Measurements from ENCODE around the gene SETDB1. TPM values are rescaled to one million over a fixed set of nuclear protein-coding genes. Genes with fewer than 3 reads are reported as not detected.

Gene SETDB1
- total RNA-seq, 2 donors from 2014 or later = 49.3 to 74.3 TPM

DNA sequence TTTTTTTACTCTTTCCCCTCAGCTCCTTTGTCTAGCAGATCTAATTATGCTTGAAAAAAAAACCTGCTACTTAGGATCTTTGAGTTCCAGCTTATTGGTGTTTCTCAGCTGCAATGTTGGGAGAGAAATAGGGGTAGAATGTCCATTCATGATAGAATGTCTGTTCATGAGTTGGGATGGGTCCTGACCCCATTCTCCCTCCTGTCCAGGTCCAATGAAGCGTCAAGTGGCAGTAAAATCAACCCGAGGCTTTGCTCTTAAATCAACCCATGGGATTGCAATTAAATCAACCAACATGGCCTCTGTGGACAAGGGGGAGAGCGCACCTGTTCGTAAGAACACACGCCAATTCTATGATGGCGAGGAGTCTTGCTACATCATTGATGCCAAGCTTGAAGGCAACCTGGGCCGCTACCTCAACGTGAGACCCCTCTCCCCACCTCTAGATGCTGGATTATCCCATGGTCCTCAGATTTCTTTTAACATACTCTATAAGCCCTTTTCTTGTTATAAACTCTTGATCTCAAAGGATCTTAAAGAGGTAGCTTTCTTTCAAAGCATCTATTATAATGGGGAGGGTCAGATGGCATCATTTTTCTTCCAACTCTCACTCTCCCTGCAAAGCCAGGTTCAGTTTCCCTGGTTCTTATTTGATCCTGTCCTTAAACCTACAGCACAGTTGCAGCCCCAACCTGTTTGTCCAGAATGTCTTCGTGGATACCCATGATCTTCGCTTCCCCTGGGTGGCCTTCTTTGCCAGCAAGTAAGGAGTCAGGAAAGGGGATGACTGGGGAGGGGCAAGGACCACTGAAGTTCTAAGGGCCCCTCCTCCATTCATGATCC, 37.4 kb downstream of the SETDB1 start:
- Mint-ChIP-seq H3K27ac (peak overlapping the region; percentile 29), H3K36me3 (ENCODE audit: low read depth) (peaks cover 100% of the 10 kb centered on the region)
- ATAC-seq (replicated peaks) = no peak

DNA sequence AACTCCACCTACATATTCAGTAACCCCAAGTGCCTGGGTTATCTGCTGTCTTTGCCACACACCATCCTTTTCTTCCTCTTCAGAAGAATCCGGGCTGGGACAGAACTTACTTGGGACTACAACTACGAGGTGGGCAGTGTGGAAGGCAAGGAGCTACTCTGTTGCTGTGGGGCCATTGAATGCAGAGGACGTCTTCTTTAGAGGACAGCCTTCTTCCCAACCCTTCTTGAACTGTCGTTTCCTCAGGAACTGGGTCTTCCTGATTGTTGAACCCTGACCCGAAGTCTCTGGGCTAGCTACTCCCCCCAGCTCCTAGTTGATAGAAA, 38.0 kb downstream of the SETDB1 start:
- no peaks in the 10 kb centered on the region for H3K27me3 Mint-ChIP-seq
- H3K27ac Mint-ChIP-seq = peak overlapping the region; percentile 29
- no peak for ATAC-seq (replicated peaks)
- peaks cover 5% of the 10 kb centered on the region for H3K4me1 Mint-ChIP-seq
- peaks cover 100% of the 10 kb centered on the region for H3K36me3 Mint-ChIP-seq (ENCODE audit: low read depth)
- H3K4me3 Mint-ChIP-seq = no peak overlapping the region
- no peaks in the 10 kb centered on the region for H3K9me3 Mint-ChIP-seq

More for the DNA sequence above, 37.4 kb downstream of the SETDB1 start:
- Mint-ChIP-seq H3K27me3 (no peaks in the 10 kb centered on the region), H3K9me3 (no peaks in the 10 kb centered on the region), H3K4me1 (peaks cover 5% of the 10 kb centered on the region), H3K4me3 (no peak overlapping the region)

- no peaks in the 10 kb centered on the region for H3K9me3 Mint-ChIP-seq
- H3K4me1 Mint-ChIP-seq = peaks cover 10% of the 10 kb centered on the region
- no peak overlapping the region for H3K27ac Mint-ChIP-seq
- no peak for ATAC-seq (replicated peaks)
- H3K27me3 Mint-ChIP-seq = no peaks in the 10 kb centered on the region
- no peak overlapping the region for H3K4me3 Mint-ChIP-seq
- H3K36me3 Mint-ChIP-seq (ENCODE audit: low read depth) = peaks cover 93% of the 10 kb centered on the region
These were observed 39.4 kb downstream of the SETDB1 start for GRCh38 chr1:150965605-150966004.

DNA sequence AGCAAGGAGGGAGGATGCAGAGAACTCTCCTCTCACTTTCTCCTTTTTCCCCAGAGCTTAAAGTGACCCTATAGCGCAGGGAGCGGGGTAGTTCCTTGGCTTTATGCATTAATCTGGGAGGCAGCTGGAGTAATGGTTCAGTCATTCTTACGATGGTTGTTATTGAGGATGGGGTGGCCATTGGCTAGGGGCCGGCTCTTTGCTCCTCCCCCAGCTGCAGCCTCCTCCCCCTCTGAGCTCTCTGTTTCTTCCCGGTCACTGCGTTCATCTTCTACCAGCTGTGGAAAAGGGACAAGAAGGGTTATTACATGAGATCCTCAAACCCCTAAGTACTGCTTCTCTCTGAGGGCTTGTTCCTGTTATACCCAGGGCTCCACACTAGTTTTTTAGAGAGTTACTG, 39.8 kb downstream of the SETDB1 start:
- ATAC-seq (replicated peaks) = no peak
- H3K4me3 Mint-ChIP-seq = no peak overlapping the region
- peaks cover 14% of the 10 kb centered on the region for H3K4me1 Mint-ChIP-seq
- H3K27me3 Mint-ChIP-seq = no peaks in the 10 kb centered on the region
- peaks cover 93% of the 10 kb centered on the region for H3K36me3 Mint-ChIP-seq (ENCODE audit: low read depth)
- H3K27ac Mint-ChIP-seq = peak overlapping the region; percentile 20
- no peaks in the 10 kb centered on the region for H3K9me3 Mint-ChIP-seq

- peak overlapping the region; percentile 41 for H3K27ac Mint-ChIP-seq
- H3K9me3 Mint-ChIP-seq = no peaks in the 10 kb centered on the region
- peaks cover 24% of the 10 kb centered on the region for H3K4me1 Mint-ChIP-seq
- H3K36me3 Mint-ChIP-seq (ENCODE audit: low read depth) = peaks cover 91% of the 10 kb centered on the region
- no peaks in the 10 kb centered on the region for H3K27me3 Mint-ChIP-seq
- no peak for ATAC-seq (replicated peaks)
- H3K4me3 Mint-ChIP-seq = no peak overlapping the region
These were observed 41.8 kb downstream of the SETDB1 start for GRCh38 chr1:150967936-150968335.

GRCh38 chr1:150968491-150968890, 42.3 kb downstream of the SETDB1 start:
- Mint-ChIP-seq H3K9me3 (no peaks in the 10 kb centered on the region), H3K36me3 (ENCODE audit: low read depth) (peaks cover 90% of the 10 kb centered on the region), H3K4me1 (peaks cover 24% of the 10 kb centered on the region), H3K27ac (peak overlapping the region; percentile 90), H3K4me3 (no peak overlapping the region), H3K27me3 (no peaks in the 10 kb centered on the region)
- ATAC-seq (replicated peaks) = no peak

- Mint-ChIP-seq H3K4me1 (peaks cover 24% of the 10 kb centered on the region), H3K27me3 (no peaks in the 10 kb centered on the region), H3K9me3 (no peaks in the 10 kb centered on the region), H3K36me3 (ENCODE audit: low read depth) (peaks cover 78% of the 10 kb centered on the region), H3K27ac (peak overlapping the region; percentile 90), H3K4me3 (no peak overlapping the region)
- ATAC-seq (replicated peaks) = no peak
These were observed 43.5 kb downstream of the SETDB1 start for GRCh38 chr1:150969626-150970025.

DNA sequence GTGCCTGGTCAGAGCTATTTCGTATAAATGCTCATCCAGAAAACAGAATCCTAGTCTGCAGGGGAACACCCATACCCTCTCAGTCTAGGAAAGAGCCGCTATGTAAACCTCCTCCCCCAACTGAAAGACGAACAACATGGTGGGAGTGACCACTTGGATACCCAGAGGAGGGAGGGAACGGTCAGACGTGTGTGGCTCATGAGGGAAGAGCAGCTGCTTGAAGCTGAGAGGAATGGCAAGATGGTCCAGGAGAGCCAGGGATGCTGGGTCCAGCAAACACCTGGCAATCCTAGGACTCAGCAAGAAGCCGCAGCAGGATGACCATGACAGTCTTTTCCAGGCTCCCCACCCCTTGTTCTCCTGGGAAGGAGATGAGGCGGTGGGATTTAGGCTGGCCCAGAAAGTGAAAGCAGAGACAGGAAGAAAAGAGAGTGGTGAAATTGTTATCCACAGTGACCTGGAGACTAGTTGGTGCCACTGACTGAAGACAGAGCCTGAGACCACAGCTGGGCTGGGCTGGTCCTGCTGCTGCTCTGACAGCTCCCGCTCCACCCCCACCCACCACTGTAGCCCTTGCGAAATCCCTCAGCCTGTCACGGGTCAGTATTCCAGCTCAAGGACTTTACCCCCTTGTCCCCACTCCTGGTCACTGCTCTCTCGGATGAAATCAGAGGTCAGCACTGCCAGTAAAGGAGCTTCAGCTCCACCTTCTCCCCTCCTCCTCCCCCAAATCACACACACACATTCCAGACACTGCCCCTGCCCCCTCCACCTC, 44.8 kb downstream of the SETDB1 start:
- Mint-ChIP-seq H3K36me3 (ENCODE audit: low read depth) (peaks cover 65% of the 10 kb centered on the region), H3K4me1 (peaks cover 24% of the 10 kb centered on the region), H3K27ac (peak overlapping the region; percentile 90), H3K27me3 (no peaks in the 10 kb centered on the region), H3K9me3 (no peaks in the 10 kb centered on the region), H3K4me3 (peak overlapping the region; percentile 88)
- ATAC-seq (replicated peaks) = no peak

DNA sequence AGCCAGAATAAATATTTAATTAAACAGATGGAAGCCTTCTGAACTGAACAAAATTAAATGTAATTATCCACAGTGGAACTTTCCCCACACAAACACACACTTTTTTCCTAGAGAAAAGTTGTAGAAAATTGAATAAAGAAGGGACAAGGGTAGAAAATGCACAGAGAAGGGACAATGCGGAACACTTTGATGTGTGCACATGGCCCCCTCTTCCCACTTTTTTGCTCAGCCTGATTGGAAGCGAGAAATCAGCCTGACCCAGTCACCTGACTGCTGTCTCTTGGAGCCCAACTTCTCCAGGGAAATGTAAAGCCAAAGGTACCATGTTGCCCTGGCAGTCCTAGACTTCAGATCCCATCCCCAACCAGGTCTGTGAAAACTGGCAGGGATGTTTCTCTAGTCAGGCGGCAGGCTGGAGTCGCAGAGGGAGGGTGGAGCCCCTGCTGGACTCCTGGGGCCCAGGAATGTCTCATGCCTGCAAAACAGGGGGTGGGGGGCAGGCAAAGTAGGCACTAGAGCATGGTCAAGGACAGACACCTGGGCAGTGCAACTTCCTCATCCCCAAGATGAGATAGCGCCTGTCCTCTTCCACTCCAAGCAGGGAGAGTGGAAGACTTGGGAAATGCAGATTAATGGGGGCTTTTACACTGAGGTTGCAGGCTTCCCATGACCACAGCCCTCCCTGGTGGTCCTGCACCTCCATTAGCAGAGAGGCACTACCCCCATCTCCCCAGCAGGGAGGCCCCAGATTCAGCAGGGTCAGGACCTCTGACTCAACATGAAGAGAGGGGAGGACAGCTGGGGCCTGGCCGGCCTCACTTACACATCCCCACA, 45.6 kb downstream of the SETDB1 start:
- ATAC-seq (replicated peaks) = no peak
- peak overlapping the region; percentile 88 for H3K4me3 Mint-ChIP-seq
- H3K27ac Mint-ChIP-seq = peak overlapping the region; percentile 90
- H3K36me3 Mint-ChIP-seq (ENCODE audit: low read depth) = peaks cover 57% of the 10 kb centered on the region
- no peaks in the 10 kb centered on the region for H3K9me3 Mint-ChIP-seq
- peaks cover 23% of the 10 kb centered on the region for H3K4me1 Mint-ChIP-seq
- H3K27me3 Mint-ChIP-seq = no peaks in the 10 kb centered on the region

GRCh38 chr1:150972417-150972940, 46.3 kb downstream of the SETDB1 start:
- no peaks in the 10 kb centered on the region for H3K9me3 Mint-ChIP-seq
- peak overlapping the region; percentile 90 for H3K27ac Mint-ChIP-seq
- no peak for ATAC-seq (replicated peaks)
- no peaks in the 10 kb centered on the region for H3K27me3 Mint-ChIP-seq
- peaks cover 50% of the 10 kb centered on the region for H3K36me3 Mint-ChIP-seq (ENCODE audit: low read depth)
- H3K4me1 Mint-ChIP-seq = peaks cover 28% of the 10 kb centered on the region
- peak overlapping the region; percentile 88 for H3K4me3 Mint-ChIP-seq

- no peaks in the 10 kb centered on the region for H3K27me3 Mint-ChIP-seq
- no peaks in the 10 kb centered on the region for H3K9me3 Mint-ChIP-seq
- peak overlapping the region; percentile 90 for H3K27ac Mint-ChIP-seq
- ATAC-seq (replicated peaks) = no peak
- H3K4me1 Mint-ChIP-seq = peaks cover 31% of the 10 kb centered on the region
- H3K4me3 Mint-ChIP-seq = peak overlapping the region; percentile 88
- peaks cover 41% of the 10 kb centered on the region for H3K36me3 Mint-ChIP-seq (ENCODE audit: low read depth)
These were observed 47.2 kb downstream of the SETDB1 start for GRCh38 chr1:150973258-150973835.

DNA sequence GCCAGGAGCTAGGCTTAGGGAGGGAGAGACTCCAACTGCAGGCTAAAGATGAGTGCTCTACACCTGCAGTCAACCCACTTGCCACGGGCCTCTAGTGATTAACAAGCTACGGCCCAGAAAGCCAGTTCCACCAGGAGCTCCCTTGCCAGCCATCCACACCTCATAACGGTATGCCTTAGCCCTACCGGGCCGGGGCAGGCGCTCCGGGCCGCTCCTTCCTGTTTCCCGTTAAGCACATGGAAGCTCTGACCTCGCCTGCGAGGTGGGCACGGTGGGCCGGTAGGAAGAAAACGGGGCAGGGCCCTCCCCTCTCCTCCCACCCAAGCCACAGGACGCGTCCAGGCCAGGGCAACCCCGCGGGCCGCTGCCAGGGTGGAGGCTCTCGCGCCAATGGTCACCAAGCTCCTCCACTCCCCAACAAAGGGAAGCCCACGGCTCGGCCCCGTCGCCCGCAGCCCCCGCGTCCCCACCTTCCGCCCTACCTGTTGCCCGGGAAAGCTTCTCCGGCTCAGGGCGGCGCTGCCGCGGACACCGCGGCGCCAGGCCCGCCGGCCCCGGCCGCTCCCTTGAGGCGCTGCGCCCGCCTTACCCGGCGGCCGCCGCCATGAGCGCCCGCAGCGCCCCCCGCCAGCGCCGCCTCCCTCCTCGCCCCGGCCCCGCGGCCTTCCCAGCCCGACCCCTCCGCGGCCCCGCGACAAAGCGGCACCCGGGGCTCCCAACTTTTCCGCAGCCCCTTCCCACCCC, 47.8 kb downstream of the SETDB1 start:
- H3K27ac Mint-ChIP-seq = peak overlapping the region; percentile 90
- ATAC-seq (replicated peaks) = peak; percentile 43
- no peaks in the 10 kb centered on the region for H3K9me3 Mint-ChIP-seq
- H3K4me3 Mint-ChIP-seq = peak overlapping the region; percentile 88
- H3K4me1 Mint-ChIP-seq = peaks cover 31% of the 10 kb centered on the region
- H3K36me3 Mint-ChIP-seq (ENCODE audit: low read depth) = peaks cover 34% of the 10 kb centered on the region
- no peaks in the 10 kb centered on the region for H3K27me3 Mint-ChIP-seq

Measured in activated T-helper 17 cell treated with anti-CD3 and anti-CD28 coated beads, Interleukin-2, amount 50 U/mL, for 72 hours (primary cell).